Lower lobe of right lung (tissue), 2 donors: Measurements from ENCODE around the gene CLASP2. TPM values are rescaled to one million over a fixed set of nuclear protein-coding genes. Genes with fewer than 3 reads are reported as not detected.

Experiments used
- ATAC-seq, 2 donors: fragments of 200-7000 bp; cut with Tn5 transposase; one replicate each; pipeline ENCODE4 v1.9.1; 2020 to 2022; ENCODE audit warnings: mild to moderate bottlenecking in 2 of 2, moderate library complexity in 2 of 2
- DNase-seq: peaks from one replicate; pipeline ENCODE4 v3.0.0-alpha.2; 2020
- H3K27ac ChIP-seq: fragments of 200-600 bp; one replicate; pipeline ENCODE4 v1.8.0; 2022
- H3K27me3 ChIP-seq: fragments of 200-600 bp; one replicate; pipeline ENCODE4 v1.8.0; 2022; ENCODE audit warnings: low read depth
- H3K36me3 ChIP-seq: fragments of 200-600 bp; one replicate; pipeline ENCODE4 v1.8.0; 2022; ENCODE audit warnings: mild to moderate bottlenecking
- H3K4me1 ChIP-seq: fragments of 200-600 bp; one replicate; pipeline ENCODE4 v1.8.0; 2022
- H3K4me3 ChIP-seq: fragments of 200-600 bp; one replicate; pipeline ENCODE4 v1.8.0; 2022; ENCODE audit warnings: mild to moderate bottlenecking
- H3K9me3 ChIP-seq: fragments of 200-600 bp; one replicate; pipeline ENCODE4 v1.8.0; 2022
- intact Hi-C: fragments of 100-400 bp; cut with DNase I; formaldehyde crosslinking; loops from one replicate; pipeline ENCODE4 v1.11.0; 2022
- total RNA-seq: library from RNA; stranded (reverse); fragmentation: NEBNext Ultra II Directional; extraction: Animal tissue kit (Norgen Biotek cat#: 25700); gene quantifications from one replicate; pipeline ENCODE4 v1.2.1, GENCODE V29; 2021
- TF ChIP-seq, protein P1 (sequence below): fragments of 200-600 bp; IDR thresholded peaks from one replicate; pipeline ENCODE4 v1.8.0; 2022; ENCODE audit warnings: antibody characterized with exemption, mild to moderate bottlenecking
- donor health status: DM: no; HTN: yes; CAD: no; lungs with severe emphysema.

Gene CLASP2
- total RNA-seq, 1 donor from 2014 or later, result 64.3 TPM

DNA sequence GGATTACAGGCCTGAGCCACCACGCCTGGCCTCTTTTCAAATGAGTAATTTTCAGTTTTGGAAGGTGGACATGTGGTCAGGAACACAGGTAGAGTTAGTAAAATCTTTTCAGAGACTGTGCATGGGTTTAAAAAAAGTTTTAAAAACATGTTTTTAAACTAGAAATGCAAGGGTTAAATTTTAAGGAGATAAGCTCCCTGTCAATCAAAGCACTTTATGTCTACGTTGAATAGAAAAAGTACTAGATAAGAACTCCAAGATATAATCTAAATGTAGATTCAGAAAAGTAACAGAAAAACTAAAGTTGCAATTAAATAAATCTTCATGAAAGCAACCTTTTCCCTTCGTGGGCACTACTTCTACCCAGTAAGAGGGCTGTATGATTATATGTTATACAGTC lies 131.7 kb downstream of the CLASP2 start:
- no peaks in the 10 kb centered on the region for H3K4me1 ChIP-seq
- H3K36me3 ChIP-seq, result peaks cover 69% of the 10 kb centered on the region
- no peak for DNase-seq
- no peaks in the 10 kb centered on the region for H3K27me3 ChIP-seq
- TF ChIP-seq, protein P1, sequence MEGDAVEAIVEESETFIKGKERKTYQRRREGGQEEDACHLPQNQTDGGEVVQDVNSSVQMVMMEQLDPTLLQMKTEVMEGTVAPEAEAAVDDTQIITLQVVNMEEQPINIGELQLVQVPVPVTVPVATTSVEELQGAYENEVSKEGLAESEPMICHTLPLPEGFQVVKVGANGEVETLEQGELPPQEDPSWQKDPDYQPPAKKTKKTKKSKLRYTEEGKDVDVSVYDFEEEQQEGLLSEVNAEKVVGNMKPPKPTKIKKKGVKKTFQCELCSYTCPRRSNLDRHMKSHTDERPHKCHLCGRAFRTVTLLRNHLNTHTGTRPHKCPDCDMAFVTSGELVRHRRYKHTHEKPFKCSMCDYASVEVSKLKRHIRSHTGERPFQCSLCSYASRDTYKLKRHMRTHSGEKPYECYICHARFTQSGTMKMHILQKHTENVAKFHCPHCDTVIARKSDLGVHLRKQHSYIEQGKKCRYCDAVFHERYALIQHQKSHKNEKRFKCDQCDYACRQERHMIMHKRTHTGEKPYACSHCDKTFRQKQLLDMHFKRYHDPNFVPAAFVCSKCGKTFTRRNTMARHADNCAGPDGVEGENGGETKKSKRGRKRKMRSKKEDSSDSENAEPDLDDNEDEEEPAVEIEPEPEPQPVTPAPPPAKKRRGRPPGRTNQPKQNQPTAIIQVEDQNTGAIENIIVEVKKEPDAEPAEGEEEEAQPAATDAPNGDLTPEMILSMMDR, result no peak
- intact Hi-C loops, result no loop called here
- H3K27ac ChIP-seq, result no peak overlapping the region
- H3K4me3 ChIP-seq, result no peak overlapping the region
- no peaks in the 10 kb centered on the region for H3K9me3 ChIP-seq
- no peak for ATAC-seq

DNA sequence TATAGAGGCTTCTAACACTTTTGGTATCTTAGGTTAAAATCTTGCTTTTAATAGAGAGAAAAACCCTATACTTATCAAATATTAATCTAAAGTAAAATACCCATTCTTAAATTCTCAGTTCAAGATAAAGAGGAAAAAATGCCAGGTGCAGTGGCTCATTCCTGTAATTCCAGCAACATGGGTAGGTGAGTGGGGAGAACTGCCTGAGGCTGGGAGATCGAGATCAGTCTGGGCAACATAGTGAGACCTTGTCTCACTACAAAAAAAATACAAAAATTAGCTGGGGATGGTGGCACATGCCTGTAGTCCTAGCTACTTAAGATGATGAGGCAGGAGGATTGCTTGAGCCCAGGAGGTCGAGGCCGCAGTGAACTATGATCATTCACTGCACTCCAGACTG lies 135.8 kb downstream of the CLASP2 start:
- H3K4me3 ChIP-seq, result no peak overlapping the region
- TF ChIP-seq, protein P1, result no peak
- H3K9me3 ChIP-seq, result no peaks in the 10 kb centered on the region
- H3K27me3 ChIP-seq, result no peaks in the 10 kb centered on the region
- DNase-seq (no peak), ATAC-seq (no peak)
- peaks cover 60% of the 10 kb centered on the region for H3K36me3 ChIP-seq
- H3K27ac ChIP-seq, result no peak overlapping the region
- intact Hi-C loops, result no loop called here
- H3K4me1 ChIP-seq, result no peaks in the 10 kb centered on the region

DNA sequence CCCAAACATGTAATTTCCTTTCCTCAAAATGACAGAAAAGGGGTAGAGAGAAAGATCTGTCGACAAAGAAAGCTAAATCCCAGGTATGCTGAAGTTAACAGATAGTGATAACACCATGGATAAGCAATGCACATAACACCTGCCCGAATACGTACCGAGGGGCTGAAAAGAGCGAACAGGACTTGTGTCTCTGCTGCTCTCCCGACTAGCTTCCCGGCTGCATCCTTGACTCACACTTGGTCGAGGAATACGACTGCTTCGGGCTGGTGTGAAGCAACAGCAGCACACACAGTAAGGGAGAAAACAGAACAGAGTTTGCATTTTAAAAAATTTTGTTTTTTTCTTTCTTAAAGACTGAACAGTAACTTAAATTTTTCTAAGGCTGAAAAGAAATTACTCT lies 136.4 kb downstream of the CLASP2 start:
- Histone ChIP-seq H3K4me3 (no peak overlapping the region), H3K27me3 (no peaks in the 10 kb centered on the region), H3K36me3 (peaks cover 60% of the 10 kb centered on the region), H3K9me3 (no peaks in the 10 kb centered on the region), H3K4me1 (no peaks in the 10 kb centered on the region), H3K27ac (no peak overlapping the region)
- ATAC-seq (no peak), DNase-seq (no peak)
- TF ChIP-seq, protein P1, result no peak
- intact Hi-C loops, result no loop called here

DNA sequence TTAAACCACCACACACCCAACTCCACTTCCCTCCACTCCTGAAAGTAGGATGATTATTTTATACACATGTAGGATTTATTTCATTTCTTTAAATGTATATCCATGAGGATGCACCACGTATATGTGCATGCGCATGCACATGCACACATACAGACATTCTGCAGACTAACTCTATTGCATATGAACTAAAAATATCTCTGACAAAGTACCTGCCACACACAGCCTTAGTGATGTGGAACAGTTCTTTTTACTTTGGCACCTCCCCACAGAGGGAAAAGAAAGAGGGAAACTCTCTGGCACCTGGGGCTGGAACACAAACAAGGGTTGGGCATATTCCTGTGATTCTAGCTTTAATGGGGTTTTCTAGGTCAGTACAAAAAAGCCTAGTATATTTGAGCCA lies 138.2 kb downstream of the CLASP2 start:
- no peak for ATAC-seq
- TF ChIP-seq, protein P1, result no peak
- Histone ChIP-seq H3K36me3 (peaks cover 65% of the 10 kb centered on the region), H3K4me1 (no peaks in the 10 kb centered on the region), H3K27ac (no peak overlapping the region), H3K4me3 (no peak overlapping the region), H3K27me3 (no peaks in the 10 kb centered on the region), H3K9me3 (no peaks in the 10 kb centered on the region)
- intact Hi-C loops, result no loop called here
- no peak for DNase-seq

DNA sequence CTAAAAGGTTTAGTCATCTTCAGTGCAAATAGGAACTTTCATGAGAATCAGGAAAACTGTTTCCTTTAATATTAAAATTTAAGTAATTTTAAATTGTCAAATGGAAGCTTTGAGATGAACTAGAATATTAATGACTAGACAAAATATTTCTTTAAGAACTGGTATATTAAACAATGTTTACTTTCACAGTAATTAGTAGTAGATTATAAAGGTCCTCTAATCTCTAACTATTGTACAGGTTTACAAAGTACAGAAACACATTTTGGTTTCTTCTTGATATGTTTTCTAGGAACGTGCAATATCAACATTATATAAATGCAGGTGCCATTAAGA lies 138.9 kb downstream of the CLASP2 start:
- H3K4me3 ChIP-seq, result no peak overlapping the region
- no peaks in the 10 kb centered on the region for H3K4me1 ChIP-seq
- H3K27ac ChIP-seq, result no peak overlapping the region
- TF ChIP-seq, protein P1, result no peak
- ATAC-seq, result no peak
- no peak for DNase-seq
- H3K36me3 ChIP-seq, result peaks cover 62% of the 10 kb centered on the region
- no peaks in the 10 kb centered on the region for H3K9me3 ChIP-seq
- H3K27me3 ChIP-seq, result no peaks in the 10 kb centered on the region
- intact Hi-C loops, result no loop called here
